H9 (cell line): ENCODE data around the gene LMAN1. TPM values are rescaled to one million over a fixed set of nuclear protein-coding genes. Genes with fewer than 3 reads are reported as not detected.
A peak's percentile ranks its signal among the peaks of the same experiment; 100 is the strongest.

Experiments
- DNase-seq: peaks from one replicate; pipeline ENCODE4 v3.0.0-alpha.2; 2017
- H2AFZ ChIP-seq: one replicate; pipeline ENCODE4 v1.6.1; 2013; ENCODE audit warnings: mild to moderate bottlenecking, low read length, control low read depth, moderate library complexity
- H2AK5ac ChIP-seq: 2 replicates; pipeline ENCODE4 v1.6.1; 2013; ENCODE audit warnings: low read length, control low read depth, mixed read lengths; ENCODE audit not compliant: insufficient read length
- H2BK120ac ChIP-seq: one replicate; pipeline ENCODE4 v1.6.1; 2013; ENCODE audit warnings: low read depth, mild to moderate bottlenecking, low read length, control low read depth, inconsistent platforms; ENCODE audit not compliant: poor library complexity, severe bottlenecking
- H2BK12ac ChIP-seq: 2 replicates; pipeline ENCODE4 v1.6.1; 2013; ENCODE audit warnings: low read length, control low read depth, mixed read lengths, low read depth; ENCODE audit not compliant: insufficient read length
- H2BK15ac ChIP-seq: 2 replicates; pipeline ENCODE4 v1.6.1; 2013; ENCODE audit warnings: low read depth, low read length, control low read depth
- H2BK20ac ChIP-seq: one replicate; pipeline ENCODE4 v1.6.1; 2013; ENCODE audit warnings: low read depth, mild to moderate bottlenecking, low read length, control low read depth, inconsistent platforms; ENCODE audit not compliant: poor library complexity, severe bottlenecking
- H2BK5ac ChIP-seq: 2 replicates; pipeline ENCODE4 v1.6.1; 2013; ENCODE audit warnings: low read length, control low read depth, mixed read lengths; ENCODE audit not compliant: insufficient read length
- H3K14ac ChIP-seq: 2 replicates; pipeline ENCODE4 v1.6.1; 2013; ENCODE audit warnings: low read length, control low read depth; ENCODE audit not compliant: insufficient read depth
- H3K18ac ChIP-seq: 2 replicates; pipeline ENCODE4 v1.6.1; 2013; ENCODE audit warnings: low read depth, mild to moderate bottlenecking, mixed read lengths, low read length, control low read depth; ENCODE audit not compliant: insufficient read length
- H3K23ac ChIP-seq: 2 replicates; pipeline ENCODE4 v1.6.1; 2013; ENCODE audit warnings: low read length, control low read depth, mixed read lengths, low read depth; ENCODE audit not compliant: insufficient read length
- H3K23me2 ChIP-seq: 2 replicates; pipeline ENCODE4 v1.6.1; 2013; ENCODE audit warnings: low read depth, mild to moderate bottlenecking, mixed read lengths, low read length, control low read depth; ENCODE audit not compliant: insufficient read length, poor library complexity, severe bottlenecking
- H3K27ac ChIP-seq: 2 replicates; pipeline ENCODE4 v1.5.1; 2013; ENCODE audit warnings: low read length, control low read depth, mixed read lengths, low read depth; ENCODE audit not compliant: insufficient read length
- H3K27me3 ChIP-seq: 2 replicates; pipeline ENCODE4 v1.6.1; 2013; ENCODE audit warnings: low read length, control low read depth, inconsistent platforms; ENCODE audit not compliant: insufficient read depth
- H3K4ac ChIP-seq: 2 replicates; pipeline ENCODE4 v1.6.1; 2013; ENCODE audit warnings: low read depth, mild to moderate bottlenecking, control low read depth, inconsistent platforms, low read length, moderate library complexity
- H3K4me1 ChIP-seq: 2 replicates; pipeline ENCODE4 v1.6.1; 2013; ENCODE audit warnings: low read length, control low read depth, inconsistent platforms; ENCODE audit not compliant: insufficient read depth
- H3K4me2 ChIP-seq: 2 replicates; pipeline ENCODE4 v1.6.1; 2013; ENCODE audit warnings: low read length, control low read depth, mixed read lengths; ENCODE audit not compliant: insufficient read length, insufficient read depth
- H3K56ac ChIP-seq: 2 replicates; pipeline ENCODE4 v1.6.1; 2013; ENCODE audit warnings: low read depth, mild to moderate bottlenecking, mixed read lengths, low read length, control low read depth; ENCODE audit not compliant: insufficient read length
- H3K79me1 ChIP-seq: 2 replicates; pipeline ENCODE4 v1.6.1; 2013; ENCODE audit warnings: low read depth, mild to moderate bottlenecking, moderate library complexity, low read length, control low read depth, inconsistent platforms; ENCODE audit not compliant: insufficient read depth, poor library complexity, severe bottlenecking
- H3K79me2 ChIP-seq: 2 replicates; pipeline ENCODE4 v1.6.1; 2013; ENCODE audit warnings: low read length, control low read depth, inconsistent platforms; ENCODE audit not compliant: insufficient read depth
- H3K9ac ChIP-seq: 2 replicates; pipeline ENCODE4 v1.6.1; 2013; ENCODE audit warnings: low read length, control low read depth, mixed read lengths; ENCODE audit not compliant: insufficient read length; ENCODE audit errors: extremely low read depth
- H3K9me3 ChIP-seq: one replicate; pipeline ENCODE4 v1.6.1; 2013; ENCODE audit warnings: low read depth, low read length, inconsistent platforms; ENCODE audit not compliant: control insufficient read depth
- H3T11ph ChIP-seq: one replicate; pipeline ENCODE4 v1.6.1; 2013; ENCODE audit warnings: mild to moderate bottlenecking, low read length, control low read depth, inconsistent platforms
- H4K20me1 ChIP-seq: one replicate; pipeline ENCODE4 v1.6.1; 2013; ENCODE audit not compliant: control insufficient read depth, insufficient read length, insufficient read depth
- H4K5ac ChIP-seq: 2 replicates; pipeline ENCODE4 v1.6.1; 2013; ENCODE audit warnings: low read depth, mild to moderate bottlenecking, mixed read lengths, low read length, control low read depth; ENCODE audit not compliant: insufficient read length
- H4K8ac ChIP-seq: replicated peaks from 2 replicates; pipeline ENCODE4 v1.6.1; 2013; ENCODE audit warnings: low read length, control low read depth, mixed read lengths, low read depth; ENCODE audit not compliant: insufficient read length
- H4K91ac ChIP-seq: 2 replicates; pipeline ENCODE4 v1.6.1; 2013; ENCODE audit warnings: low read depth, mild to moderate bottlenecking, moderate library complexity, mixed read lengths, low read length, control low read depth; ENCODE audit not compliant: insufficient read length
- H3K27ac Mint-ChIP-seq, 3 experiments: 2 replicates in 2 of 3; 3 replicates in 1 of 3; pipeline ENCODE4 v1.8.0; 2020 to 2021; ENCODE audit warnings: mixed read lengths in 3 of 3, mild to moderate bottlenecking in 1 of 3, moderate library complexity in 1 of 3
- H3K27me3 Mint-ChIP-seq: 2 replicates; pipeline ENCODE4 v1.8.0; 2021; ENCODE audit warnings: low read depth, mild to moderate bottlenecking, moderate library complexity, mixed read lengths
- H3K36me3 Mint-ChIP-seq, 3 experiments: 2 replicates in 2 of 3; 3 replicates in 1 of 3; pipeline ENCODE4 v1.8.0; 2020 to 2021; ENCODE audit warnings: low read depth in 3 of 3, mixed read lengths in 3 of 3; ENCODE audit not compliant: insufficient read depth in 1 of 3
- H3K4me1 Mint-ChIP-seq, 2 experiments: 2 replicates each; pipeline ENCODE4 v1.8.0; 2020; ENCODE audit warnings: mixed read lengths in 2 of 2
- H3K4me3 Mint-ChIP-seq, 2 experiments: 2 replicates in 1 of 2; 3 replicates in 1 of 2; pipeline ENCODE4 v1.8.0; 2020 to 2021; ENCODE audit warnings: mild to moderate bottlenecking in 2 of 2, mixed read lengths in 2 of 2, moderate library complexity in 1 of 2
- H3K9me3 Mint-ChIP-seq, 2 experiments: 2 replicates in 1 of 2; 3 replicates in 1 of 2; pipeline ENCODE4 v1.8.0; 2020; ENCODE audit warnings: mild to moderate bottlenecking in 2 of 2, mixed read lengths in 2 of 2, moderate library complexity in 1 of 2
- WGBS: extraction: QIAGEN DNeasy Blood & Tissue Kit; methylation state at CpG from one replicate; pipeline ENCODE4 v1.1.7; 2013; ENCODE audit warnings: missing lambda C conversion rate, low lambda C conversion rate, mixed read lengths; ENCODE audit not compliant: insufficient read length; ENCODE audit errors: extremely low coverage; 5-methylcytosine and 5-hydroxymethylcytosine counted together
- total RNA-seq: library from RNA; stranded (reverse); gene quantifications from 2 replicates; pipeline ENCODE4 v1.2.1, GENCODE V29; 2021
- TF ChIP-seq, protein P1 (sequence below): fragments of 200-600 bp; sonication (generic); conservative IDR thresholded peaks from 3 replicates; pipeline ENCODE4 v1.8.0; 2021; ENCODE audit warnings: antibody characterized with exemption, mild to moderate bottlenecking

The LMAN1 gene
- total RNA-seq, 1 experiment from 2014 or later, result 63.6 TPM

DNA sequence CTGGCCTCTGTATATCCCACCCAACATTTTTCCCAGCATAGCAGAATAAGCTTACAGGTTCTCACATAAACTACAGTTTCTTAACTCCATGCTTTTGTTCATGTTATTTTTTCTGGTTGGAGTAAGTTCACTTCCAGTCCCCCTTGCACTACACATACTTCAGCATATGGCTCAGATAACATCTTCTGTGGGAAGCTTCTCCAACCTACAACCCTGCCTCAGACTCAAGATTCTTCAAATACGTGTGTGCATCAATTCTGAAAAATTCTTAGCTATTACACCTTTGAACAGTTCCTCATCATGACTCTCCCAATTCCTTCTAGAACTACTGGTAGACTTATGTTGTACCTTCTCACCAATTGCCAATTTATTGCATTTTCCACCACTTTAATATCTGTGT lies 33.1 kb downstream of the LMAN1 start:
- H3K14ac ChIP-seq, result no peak overlapping the region
- no peak overlapping the region for H2AFZ ChIP-seq
- H3K23me2 ChIP-seq, result no peaks in the 10 kb centered on the region
- H3K56ac ChIP-seq, result no peak overlapping the region
- no peak overlapping the region for H3K4ac ChIP-seq
- no peak overlapping the region for H4K5ac ChIP-seq
- H3K27me3 ChIP-seq, result no peaks in the 10 kb centered on the region
- H2AK5ac ChIP-seq, result no peak overlapping the region
- H3T11ph ChIP-seq, result no peak overlapping the region
- H4K8ac ChIP-seq, result no peak overlapping the region
- Mint-ChIP-seq H3K27ac (peak overlapping the region in 1 of 3 experiments; percentile 29; a peak in 1 of 7 replicates), H3K4me1 (peaks cover 3 to 5% of the 10 kb centered on the region in 2 experiments; a peak in 3 of 4 replicates), H3K4me3 (no peak overlapping the region), H3K9me3 (no peaks in the 10 kb centered on the region), H3K27me3 (no peaks in the 10 kb centered on the region), H3K36me3 (peaks cover 9 to 33% (median 31%) of the 10 kb centered on the region in 3 experiments)
- H3K18ac ChIP-seq, result no peak overlapping the region
- H3K9ac ChIP-seq, result no peak overlapping the region
- no peak for DNase-seq
- H3K27ac ChIP-seq, result no peak overlapping the region
- H3K79me1 ChIP-seq, result no peaks in the 10 kb centered on the region
- H3K79me2 ChIP-seq, result no peaks in the 10 kb centered on the region
- H2BK5ac ChIP-seq, result no peak overlapping the region
- no CpG with 5 or more reads among the region's 1 CpG for WGBS
- H2BK12ac ChIP-seq, result no peak overlapping the region
- no peaks in the 10 kb centered on the region for H3K4me1 ChIP-seq
- H2BK15ac ChIP-seq, result no peak overlapping the region
- no peak overlapping the region for H4K91ac ChIP-seq
- no peak overlapping the region for H3K4me2 ChIP-seq
- H3K9me3 ChIP-seq, result no peaks in the 10 kb centered on the region
- H2BK120ac ChIP-seq, result no peak overlapping the region
- H4K20me1 ChIP-seq, result no peaks in the 10 kb centered on the region
- H2BK20ac ChIP-seq, result no peak overlapping the region
- TF ChIP-seq, protein P1, sequence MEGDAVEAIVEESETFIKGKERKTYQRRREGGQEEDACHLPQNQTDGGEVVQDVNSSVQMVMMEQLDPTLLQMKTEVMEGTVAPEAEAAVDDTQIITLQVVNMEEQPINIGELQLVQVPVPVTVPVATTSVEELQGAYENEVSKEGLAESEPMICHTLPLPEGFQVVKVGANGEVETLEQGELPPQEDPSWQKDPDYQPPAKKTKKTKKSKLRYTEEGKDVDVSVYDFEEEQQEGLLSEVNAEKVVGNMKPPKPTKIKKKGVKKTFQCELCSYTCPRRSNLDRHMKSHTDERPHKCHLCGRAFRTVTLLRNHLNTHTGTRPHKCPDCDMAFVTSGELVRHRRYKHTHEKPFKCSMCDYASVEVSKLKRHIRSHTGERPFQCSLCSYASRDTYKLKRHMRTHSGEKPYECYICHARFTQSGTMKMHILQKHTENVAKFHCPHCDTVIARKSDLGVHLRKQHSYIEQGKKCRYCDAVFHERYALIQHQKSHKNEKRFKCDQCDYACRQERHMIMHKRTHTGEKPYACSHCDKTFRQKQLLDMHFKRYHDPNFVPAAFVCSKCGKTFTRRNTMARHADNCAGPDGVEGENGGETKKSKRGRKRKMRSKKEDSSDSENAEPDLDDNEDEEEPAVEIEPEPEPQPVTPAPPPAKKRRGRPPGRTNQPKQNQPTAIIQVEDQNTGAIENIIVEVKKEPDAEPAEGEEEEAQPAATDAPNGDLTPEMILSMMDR, result no peak
- H3K23ac ChIP-seq, result no peak overlapping the region
